Fibroblast of lung (primary cell): ENCODE results near the gene CREBRF.

Experiments
- EZH2 ChIP-seq: IDR thresholded peaks from 2 replicates; pipeline ENCODE4 v1.5.1; 2012; ENCODE audit warnings: low read length, control low read depth, mild to moderate bottlenecking; ENCODE audit errors: missing control alignments
- TF ChIP-seq, protein P1 (sequence below), 2 donors: IDR thresholded peaks in 1 of 2; conservative IDR thresholded peaks in 1 of 2; 1 replicate in 1 of 2; 2 replicates in 1 of 2; pipeline ENCODE4 v1.5.1; 2011 to 2012; ENCODE audit warnings: low read length in 2 of 2, control low read depth in 1 of 2, inconsistent platforms in 1 of 2, low read depth in 1 of 2, mild to moderate bottlenecking in 1 of 2

GRCh38 chr5:173025651-173026050, 30.5 kb upstream of the CREBRF start:
- TF ChIP-seq, protein P1, sequence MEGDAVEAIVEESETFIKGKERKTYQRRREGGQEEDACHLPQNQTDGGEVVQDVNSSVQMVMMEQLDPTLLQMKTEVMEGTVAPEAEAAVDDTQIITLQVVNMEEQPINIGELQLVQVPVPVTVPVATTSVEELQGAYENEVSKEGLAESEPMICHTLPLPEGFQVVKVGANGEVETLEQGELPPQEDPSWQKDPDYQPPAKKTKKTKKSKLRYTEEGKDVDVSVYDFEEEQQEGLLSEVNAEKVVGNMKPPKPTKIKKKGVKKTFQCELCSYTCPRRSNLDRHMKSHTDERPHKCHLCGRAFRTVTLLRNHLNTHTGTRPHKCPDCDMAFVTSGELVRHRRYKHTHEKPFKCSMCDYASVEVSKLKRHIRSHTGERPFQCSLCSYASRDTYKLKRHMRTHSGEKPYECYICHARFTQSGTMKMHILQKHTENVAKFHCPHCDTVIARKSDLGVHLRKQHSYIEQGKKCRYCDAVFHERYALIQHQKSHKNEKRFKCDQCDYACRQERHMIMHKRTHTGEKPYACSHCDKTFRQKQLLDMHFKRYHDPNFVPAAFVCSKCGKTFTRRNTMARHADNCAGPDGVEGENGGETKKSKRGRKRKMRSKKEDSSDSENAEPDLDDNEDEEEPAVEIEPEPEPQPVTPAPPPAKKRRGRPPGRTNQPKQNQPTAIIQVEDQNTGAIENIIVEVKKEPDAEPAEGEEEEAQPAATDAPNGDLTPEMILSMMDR (conservative IDR thresholded peaks at IDR 0.05 in 1 of 2, IDR thresholded peaks at IDR 0.05 in 1 of 2; ENCODE audit: low read depth in 1 of 2, low read length in 2 of 2) = no peak
- no peak for TF ChIP-seq EZH2
